Endometrial microvascular endothelial cells (primary cell): ENCODE results near the gene DZIP1. TPM values are rescaled to one million over a fixed set of nuclear protein-coding genes. Genes with fewer than 3 reads are reported as not detected.

Experiments
- in situ Hi-C: cut with HindIII; loops from 2 replicates; pipeline ENCODE4 v1.10.0; 2017; ENCODE audit warnings: low sequenced_read_pairs, low pct_unique_long_range_greater_than_20kb; ENCODE audit errors: inconsistent ontology term
- total RNA-seq: library from RNA; depleted of rRNA; stranded (reverse); fragments of >200 nt; gene quantifications from one replicate; pipeline ENCODE4 v1.2.3, GENCODE V29; 2015; ENCODE audit errors: inconsistent ontology term

The DZIP1 gene
- total RNA-seq, 1 donor from 2014 or later, result 9.9 TPM

- in situ Hi-C loops, result no loop called here
Measured at GRCh38 chr13:95643936-95644598, 439 bp downstream of the DZIP1 start.

GRCh38 chr13:95643571-95643935 is 953 bp downstream of the DZIP1 start:
- in situ Hi-C loops, result no loop called here

- in situ Hi-C loops, result no loop called here
Measured at GRCh38 chr13:95642999-95643398, 1.5 kb downstream of the DZIP1 start.

GRCh38 chr13:95642028-95642621 is 2.4 kb downstream of the DZIP1 start:
- in situ Hi-C loops, result no loop called here

- in situ Hi-C loops, result no loop called here
Measured at GRCh38 chr13:95641291-95642027, 3.0 kb downstream of the DZIP1 start.

- in situ Hi-C loops, result no loop called here
Measured at GRCh38 chr13:95636853-95637252, 7.7 kb downstream of the DZIP1 start.

- in situ Hi-C loops, result loop anchor here (5.0 kb wide), 1 partner anchor 113 kb away; no protein-coding TSS in a partner anchor
Measured at GRCh38 chr13:95630593-95630992, 13.9 kb downstream of the DZIP1 start.

- in situ Hi-C loops, result no loop called here
Measured at GRCh38 chr13:95629071-95629470, 15.4 kb downstream of the DZIP1 start.

GRCh38 chr13:95628488-95628887 is 16.0 kb downstream of the DZIP1 start:
- in situ Hi-C loops, result no loop called here

GRCh38 chr13:95627590-95627989 is 16.9 kb downstream of the DZIP1 start:
- in situ Hi-C loops, result no loop called here

GRCh38 chr13:95626768-95627167 is 17.7 kb downstream of the DZIP1 start:
- in situ Hi-C loops, result no loop called here

- in situ Hi-C loops, result no loop called here
Measured at GRCh38 chr13:95624020-95624419, 20.5 kb downstream of the DZIP1 start.

GRCh38 chr13:95623141-95623540 is 21.4 kb downstream of the DZIP1 start:
- in situ Hi-C loops, result no loop called here

- in situ Hi-C loops, result no loop called here
Measured at GRCh38 chr13:95620825-95621498, 23.5 kb downstream of the DZIP1 start.

- in situ Hi-C loops, result no loop called here
Measured at GRCh38 chr13:95620030-95620824, 24.3 kb downstream of the DZIP1 start.

GRCh38 chr13:95615539-95615938 is 29.0 kb downstream of the DZIP1 start:
- in situ Hi-C loops, result no loop called here

GRCh38 chr13:95614641-95615245 is 29.8 kb downstream of the DZIP1 start:
- in situ Hi-C loops, result no loop called here

GRCh38 chr13:95608640-95609323 is 35.7 kb downstream of the DZIP1 start:
- in situ Hi-C loops, result no loop called here
